Measurements from ENCODE around the gene CXCR1.
"Not testable (repeated sequence)": the region's sequence is repeated elsewhere in the genome, so short reads cannot be mapped to it uniquely, and the experiment has no call there.

DNA sequence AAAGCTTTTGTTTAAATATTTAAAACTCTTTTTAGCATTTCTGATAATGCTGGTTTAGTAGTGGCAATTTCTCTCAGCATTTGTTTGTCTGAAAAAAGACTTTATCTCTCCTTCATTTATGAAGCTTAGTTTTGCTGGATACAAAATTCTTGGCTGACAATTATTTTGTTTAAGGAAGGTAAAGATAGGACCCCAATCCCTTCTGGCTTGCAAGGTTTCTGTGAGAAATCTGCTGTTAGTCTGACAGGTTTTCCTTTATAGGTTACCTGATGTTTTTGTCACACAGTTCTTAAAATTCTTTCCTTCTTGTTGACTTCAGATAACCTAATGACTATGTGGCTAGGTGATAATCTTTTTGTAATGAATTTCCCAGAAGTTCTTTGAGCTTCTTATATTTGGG lies 44.5 kb downstream of the CXCR1 start:
- not testable (repeated sequence) for TF ChIP-seq EZH2 (IDR thresholded peaks at IDR 0.05; ENCODE audit: borderline replicate concordance, insufficient read depth, low read depth, low read length, poor library complexity, severe bottlenecking); CTCF (IDR thresholded peaks at IDR 0.05)
